SK-N-SH treated with all-trans-retinoic acid at 6 μM for 48 hours (cell line): ENCODE results near the gene COPS2.

Experiments used
- BACH2 ChIP-seq: fragments of 250-450 bp; sonication (Bioruptor Pico); IDR thresholded peaks from 2 replicates; pipeline ENCODE4 v1.9.0; 2021; ENCODE audit warnings: mild to moderate bottlenecking, borderline replicate concordance
- CREB5 ChIP-seq: fragments of 250-450 bp; sonication (Bioruptor Pico); IDR thresholded peaks from 2 replicates; pipeline ENCODE4 v1.5.1; 2020; ENCODE audit warnings: low read depth, mild to moderate bottlenecking, moderate library complexity
- ESRRG ChIP-seq: fragments of 250-450 bp; sonication (Bioruptor Pico); IDR thresholded peaks from 2 replicates; pipeline ENCODE4 v1.6.1; 2021; ENCODE audit warnings: mild to moderate bottlenecking
- GLIS3 ChIP-seq: fragments of 250-450 bp; sonication (Bioruptor Pico); IDR thresholded peaks from 2 replicates; pipeline ENCODE4 v1.5.0; 2020; ENCODE audit warnings: mild to moderate bottlenecking, moderate library complexity
- TOX ChIP-seq: fragments of 250-450 bp; sonication (Bioruptor Pico); IDR thresholded peaks from 2 replicates; pipeline ENCODE4 v1.8.0; 2021; ENCODE audit warnings: mild to moderate bottlenecking, moderate library complexity, borderline replicate concordance
- ZC3H10 ChIP-seq: fragments of 250-450 bp; sonication (Bioruptor Pico); IDR thresholded peaks from 2 replicates; pipeline ENCODE4 v1.5.1; 2021; ENCODE audit warnings: mild to moderate bottlenecking, moderate library complexity

GRCh38 chr15:49088996-49089395 lies 66.4 kb downstream of the COPS2 start:
- TF ChIP-seq GLIS3 (CRISPR knock-in tag) (no peak), CREB5 (CRISPR knock-in tag) (no peak), ESRRG (no peak), ZC3H10 (no peak), BACH2 (CRISPR knock-in tag) (no peak), TOX (no peak)
